Fibroblast of skin of left quadriceps (primary cell): ENCODE results near the gene CLEC2D.
"Not testable (repeated sequence)": the region's sequence is repeated elsewhere in the genome, so short reads cannot be mapped to it uniquely, and the experiment has no call there.

ENCODE experiments used
- DNase-seq, 2 experiments: peaks; one replicate each; pipeline ENCODE4 v3.0.0-alpha.2; 2013; ENCODE audit warnings: low read depth in 2 of 2

Gene CLEC2D

DNA sequence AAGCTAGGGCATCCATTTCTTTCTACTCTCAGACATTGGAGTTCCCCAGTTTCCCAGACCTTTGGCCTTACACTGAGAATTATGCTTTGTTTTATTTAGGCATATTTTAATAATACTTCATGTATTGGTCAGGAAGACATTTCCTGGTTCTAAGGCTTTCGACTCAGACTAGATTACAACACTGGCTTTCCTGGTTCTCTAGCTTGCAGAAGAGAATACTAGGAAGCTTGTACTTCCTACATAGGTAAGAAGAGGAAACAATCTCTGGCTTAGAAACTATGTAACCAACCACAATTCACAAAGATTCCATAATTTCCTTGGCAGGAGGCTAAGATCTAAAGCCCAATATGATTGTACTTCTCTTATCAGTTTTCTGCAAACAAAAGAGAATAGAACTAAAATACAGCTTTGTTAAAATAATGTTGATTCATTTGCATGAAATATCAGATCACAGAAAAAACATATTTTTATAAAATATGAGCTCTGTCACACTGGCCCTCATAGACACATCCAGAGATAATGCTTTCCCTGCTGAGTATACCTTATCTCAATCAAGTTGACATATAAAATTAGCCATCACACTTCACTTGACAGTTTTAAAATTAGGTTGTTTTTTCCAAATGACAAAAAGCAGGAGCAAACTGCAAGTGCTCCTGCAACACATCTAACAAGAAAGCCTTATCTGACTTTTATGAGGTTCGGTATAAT lies 30.5 kb downstream of the CLEC2D start:
- DNase-seq, result no peak

DNA sequence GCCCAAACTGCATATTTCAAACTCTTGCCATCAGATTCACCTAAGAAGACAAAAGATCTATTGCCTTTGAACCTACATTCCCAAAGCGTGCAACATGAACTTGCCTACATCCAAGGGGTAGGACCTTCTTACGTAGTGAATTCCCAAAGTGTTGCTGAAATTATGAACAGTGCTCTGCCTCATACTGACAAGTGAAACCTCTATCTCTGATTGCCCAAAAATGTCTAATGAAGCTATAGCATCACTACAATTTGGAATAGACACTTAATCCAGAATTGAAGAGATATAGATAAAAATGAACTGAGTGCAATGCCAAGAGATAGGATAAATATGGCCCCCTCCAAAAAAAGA lies 31.1 kb downstream of the CLEC2D start:
- no peak for DNase-seq

DNA sequence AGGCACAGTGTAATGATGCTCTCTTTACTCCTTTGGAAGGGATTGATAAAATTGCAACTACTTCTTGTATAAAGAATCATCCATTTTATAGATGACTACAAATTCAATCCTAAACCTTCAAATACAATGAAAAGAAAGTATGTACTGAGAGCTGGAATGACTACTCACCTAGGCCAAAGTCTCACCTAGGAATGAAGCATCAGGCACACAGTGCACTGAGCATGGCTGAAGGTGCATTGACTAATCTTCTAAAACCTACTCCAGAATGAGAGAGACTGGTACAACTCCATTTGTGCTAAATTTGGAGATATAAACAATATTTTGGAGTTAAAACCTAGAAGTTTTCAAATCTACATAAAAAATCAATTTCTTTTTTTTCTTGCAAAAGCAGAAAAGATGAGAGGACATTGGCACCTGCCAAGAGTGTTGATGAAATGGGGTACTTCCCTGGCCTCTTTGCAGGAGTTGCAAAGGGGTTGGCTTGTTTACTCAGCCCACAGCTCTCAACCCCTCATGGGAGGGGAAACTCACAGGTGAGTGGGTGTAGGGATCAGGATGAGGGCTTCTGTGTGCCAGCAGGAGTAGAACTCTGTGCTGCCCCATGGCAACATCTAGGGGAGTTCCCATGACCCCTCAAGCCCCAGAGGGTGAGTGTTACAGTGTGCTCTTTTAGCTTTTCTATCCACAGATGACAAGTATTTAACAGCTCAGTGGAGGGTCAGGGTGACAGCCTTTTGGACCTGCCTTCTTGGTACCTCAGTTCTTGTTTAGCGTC lies 32.1 kb downstream of the CLEC2D start:
- no peak for DNase-seq

DNA sequence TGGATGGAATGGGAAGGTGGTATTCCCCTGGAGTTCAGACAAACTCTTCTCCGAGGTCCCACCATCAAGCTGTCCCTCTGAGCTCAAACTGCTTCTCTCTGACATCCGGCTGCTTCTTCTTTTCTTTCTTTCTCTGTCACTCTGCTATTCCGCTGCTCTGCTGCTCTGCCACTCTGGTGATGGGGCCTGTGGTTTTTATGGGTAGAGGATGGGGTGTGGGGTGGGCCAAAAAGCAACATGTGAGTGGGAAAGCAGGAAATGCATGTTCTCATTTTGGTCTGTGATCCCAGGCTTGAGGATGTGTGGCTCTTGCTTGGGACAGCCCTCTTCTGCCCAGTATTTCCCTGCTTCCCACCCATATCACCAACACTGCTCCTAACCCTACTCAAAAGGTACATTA lies 32.7 kb downstream of the CLEC2D start:
- DNase-seq, result no peak

DNA sequence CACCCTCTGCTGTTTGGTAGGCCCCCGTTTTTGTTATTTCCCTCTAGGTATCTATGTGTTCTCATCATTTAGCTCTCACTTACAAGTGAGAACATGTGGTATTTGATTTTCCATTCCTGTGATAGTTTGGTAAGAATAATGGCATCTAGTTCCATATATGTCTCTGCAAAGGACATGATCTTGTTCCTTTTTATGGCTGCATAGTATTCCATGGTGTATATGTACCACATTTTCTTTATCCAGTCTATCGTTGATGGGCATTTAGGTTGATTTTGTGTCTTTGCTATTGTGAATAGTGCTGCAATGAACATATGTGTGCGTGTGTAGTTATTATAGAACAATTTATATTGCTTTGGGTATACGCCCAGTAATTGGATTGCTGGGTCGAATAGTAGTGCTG lies 35.0 kb downstream of the CLEC2D start:
- not testable (repeated sequence) for DNase-seq

DNA sequence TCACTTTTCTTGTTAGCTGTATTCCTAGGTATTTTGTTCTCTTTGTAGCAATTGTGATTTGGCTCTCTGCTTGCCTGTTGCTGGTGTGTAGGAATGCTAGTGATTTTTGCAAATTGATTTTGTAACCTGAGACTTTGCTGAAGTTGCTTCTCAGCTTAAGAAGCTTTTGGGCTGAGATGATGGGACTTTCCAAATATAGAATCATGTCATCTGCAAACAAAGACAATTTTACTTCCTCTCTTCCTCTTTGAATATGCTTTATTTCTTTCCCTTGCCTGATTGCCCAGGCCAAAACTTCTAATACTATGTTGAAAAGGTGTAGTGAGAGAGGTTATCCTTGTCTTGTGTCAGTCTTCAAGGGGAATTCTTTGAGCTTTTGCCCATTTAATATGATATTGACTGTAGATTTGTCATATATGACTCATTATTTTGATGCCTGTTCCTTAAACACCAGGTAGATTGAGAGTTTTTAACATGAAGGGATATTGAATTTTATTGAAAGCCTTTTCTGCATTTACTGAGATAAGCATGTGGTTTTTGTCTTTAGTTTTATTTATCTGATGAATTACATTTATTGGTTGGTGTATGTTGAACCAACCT lies 36.7 kb downstream of the CLEC2D start:
- DNase-seq, result no peak

DNA sequence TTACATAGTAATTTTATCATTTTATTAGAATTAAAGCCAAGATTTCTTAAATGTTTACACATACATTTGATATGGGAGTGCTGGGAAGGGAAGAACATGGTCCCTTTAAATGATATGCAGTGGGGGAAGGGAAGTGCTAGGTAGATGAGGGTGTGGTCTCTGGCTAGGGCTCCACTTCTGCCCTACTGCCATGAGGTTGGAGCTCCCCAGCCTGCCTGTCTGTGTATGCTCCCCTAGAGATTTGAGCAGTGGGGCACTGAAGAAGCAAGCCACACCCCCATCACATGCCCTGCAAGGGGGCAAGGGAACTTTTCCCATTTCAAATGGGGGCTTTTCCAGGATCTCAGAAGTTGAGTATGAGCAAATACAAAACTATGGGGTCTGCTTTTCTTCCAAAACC lies 37.8 kb downstream of the CLEC2D start:
- DNase-seq, result no peak

DNA sequence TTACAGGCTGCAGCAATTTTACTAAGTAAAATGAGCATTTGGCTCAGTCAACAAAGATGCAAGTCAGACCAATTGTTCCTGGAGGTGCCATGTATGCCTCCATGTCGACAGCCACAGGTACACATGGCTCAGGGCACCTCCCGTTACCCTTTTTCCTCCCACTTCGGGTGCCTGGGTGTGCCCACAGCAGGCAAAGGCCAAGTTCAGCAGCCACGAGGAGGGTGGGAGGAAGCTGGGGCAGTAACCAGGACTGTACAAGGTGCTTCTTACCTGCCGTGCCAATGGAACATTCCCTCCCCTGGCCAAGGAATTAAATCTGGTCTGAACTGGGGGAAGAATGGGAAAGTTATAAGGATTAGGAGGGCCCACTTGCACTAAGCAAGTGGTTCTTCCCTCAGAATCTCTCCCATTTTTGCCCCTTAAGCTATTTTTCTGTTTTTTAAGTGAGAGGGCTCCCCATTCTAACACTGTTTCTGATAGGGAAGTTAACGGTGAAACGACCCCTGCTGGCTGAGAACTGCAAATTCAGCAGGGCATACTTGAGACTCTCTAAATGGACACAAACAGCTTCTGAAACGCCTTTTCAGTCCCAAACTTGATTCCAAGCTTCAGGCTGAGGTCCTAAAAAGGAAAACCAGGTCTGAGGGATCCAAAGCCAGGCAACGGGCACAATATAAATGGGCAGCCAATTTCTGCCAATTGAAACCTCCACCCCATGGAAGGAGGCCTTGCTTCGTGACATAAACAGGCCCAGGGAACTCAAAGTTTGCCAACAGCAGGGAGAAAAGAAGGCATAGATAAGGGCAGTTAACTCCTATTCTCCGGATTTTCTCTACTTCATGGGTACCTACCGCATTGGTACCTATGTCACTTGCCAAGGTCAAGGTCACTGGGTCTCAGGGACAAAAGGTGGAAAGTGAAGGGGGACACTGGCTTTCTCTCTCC lies 38.6 kb downstream of the CLEC2D start:
- peak; percentile 28 to 32 for DNase-seq

DNA sequence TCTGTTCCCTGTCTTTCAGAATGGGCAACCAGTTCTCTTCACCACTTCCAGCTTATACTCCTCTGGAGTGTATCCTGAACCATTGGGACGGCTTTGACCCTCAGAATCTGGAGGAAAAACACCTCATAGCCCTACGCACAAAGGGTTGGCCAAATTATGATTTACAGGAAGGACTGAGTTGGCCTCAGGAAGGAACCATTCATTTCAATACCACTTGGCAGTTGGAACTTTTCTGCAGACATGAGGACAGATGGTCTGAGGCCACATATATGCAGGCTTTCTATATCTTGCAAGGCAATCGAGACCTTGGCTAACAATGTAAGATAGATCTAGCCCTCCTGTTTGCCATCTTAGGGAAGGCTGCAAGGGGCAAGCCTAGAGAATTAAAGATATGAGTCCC lies 39.3 kb downstream of the CLEC2D start:
- DNase-seq, result no peak

DNA sequence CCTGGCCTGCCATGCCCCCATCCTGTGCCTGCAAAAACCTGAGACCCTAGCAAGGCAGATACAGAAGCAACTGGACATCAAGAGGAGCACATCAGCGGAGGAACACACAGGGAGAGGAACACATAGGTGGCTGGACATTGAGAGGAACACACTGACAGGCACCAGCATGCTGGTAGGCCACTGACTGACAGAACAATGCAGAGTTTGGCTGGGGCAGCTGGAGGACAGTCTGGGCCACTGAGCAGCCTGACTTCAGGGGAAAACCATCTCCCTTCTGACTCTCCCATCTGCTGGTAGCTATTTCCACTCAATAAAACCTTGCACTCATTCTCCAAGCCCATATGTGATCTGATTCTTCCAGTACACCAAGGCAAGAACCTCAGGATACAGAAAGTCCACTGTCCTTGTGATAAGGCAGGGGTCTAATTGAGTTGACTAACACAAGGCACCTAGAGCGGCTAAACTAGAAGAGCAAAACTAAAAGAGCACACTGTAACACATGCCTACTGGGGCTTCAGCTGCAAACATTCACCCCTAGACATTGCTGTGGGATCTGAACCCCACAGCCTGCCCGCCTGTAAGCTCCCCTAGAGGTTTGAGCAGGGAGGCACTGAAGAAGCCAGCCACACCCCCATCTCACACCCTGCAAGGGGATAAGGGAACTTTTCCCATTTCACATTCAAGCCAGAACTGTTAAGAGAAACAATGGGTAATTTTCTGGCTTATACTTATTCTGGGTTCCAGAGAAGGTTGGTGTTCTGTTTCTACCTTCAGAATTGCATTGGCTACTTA lies 41.3 kb downstream of the CLEC2D start:
- no peak for DNase-seq

DNA sequence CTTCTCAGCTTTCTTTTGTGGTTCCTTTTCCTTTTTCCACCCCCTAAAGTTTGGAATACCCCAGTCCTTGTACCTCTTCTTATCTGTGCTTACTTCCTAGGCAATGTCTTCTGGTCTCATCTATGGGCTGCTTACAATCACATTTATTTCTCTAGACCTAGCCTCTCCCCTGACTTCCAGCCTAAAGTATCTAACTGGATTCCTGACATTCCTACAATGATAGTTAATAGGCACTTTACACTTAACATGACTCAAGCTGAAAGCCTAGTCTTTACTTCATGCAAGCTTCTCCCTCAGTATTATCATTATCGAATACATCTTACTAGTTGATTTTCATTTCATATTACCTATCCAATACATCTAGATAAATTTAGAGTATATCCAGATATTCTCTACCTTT lies 42.2 kb downstream of the CLEC2D start:
- DNase-seq, result peak; percentile 3 to 4

DNA sequence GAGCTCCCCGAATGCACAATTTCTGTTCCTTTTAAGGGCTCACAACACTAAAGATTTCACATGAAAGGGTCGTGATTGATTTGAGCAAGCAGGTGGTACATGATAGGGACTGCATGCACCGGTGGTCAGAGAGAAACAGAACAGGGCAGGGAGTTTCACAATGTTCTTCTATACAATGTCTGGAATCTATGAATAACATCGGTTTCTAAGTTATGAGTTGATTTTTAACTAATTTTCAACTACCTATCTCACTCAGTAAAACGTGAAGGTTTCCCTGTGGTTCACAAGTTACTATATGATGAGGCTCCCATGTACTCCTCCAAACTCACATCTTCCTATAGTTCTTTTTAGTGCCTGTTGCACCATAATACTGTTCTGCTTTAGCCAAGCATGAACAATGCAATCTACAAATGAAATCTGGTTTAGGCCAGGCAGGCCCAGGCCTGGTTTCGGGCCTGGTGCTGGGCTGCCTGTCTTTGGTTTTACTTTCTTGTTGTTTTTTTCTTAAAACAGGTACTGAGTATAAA lies 43.6 kb downstream of the CLEC2D start:
- DNase-seq, result not testable (repeated sequence)

DNA sequence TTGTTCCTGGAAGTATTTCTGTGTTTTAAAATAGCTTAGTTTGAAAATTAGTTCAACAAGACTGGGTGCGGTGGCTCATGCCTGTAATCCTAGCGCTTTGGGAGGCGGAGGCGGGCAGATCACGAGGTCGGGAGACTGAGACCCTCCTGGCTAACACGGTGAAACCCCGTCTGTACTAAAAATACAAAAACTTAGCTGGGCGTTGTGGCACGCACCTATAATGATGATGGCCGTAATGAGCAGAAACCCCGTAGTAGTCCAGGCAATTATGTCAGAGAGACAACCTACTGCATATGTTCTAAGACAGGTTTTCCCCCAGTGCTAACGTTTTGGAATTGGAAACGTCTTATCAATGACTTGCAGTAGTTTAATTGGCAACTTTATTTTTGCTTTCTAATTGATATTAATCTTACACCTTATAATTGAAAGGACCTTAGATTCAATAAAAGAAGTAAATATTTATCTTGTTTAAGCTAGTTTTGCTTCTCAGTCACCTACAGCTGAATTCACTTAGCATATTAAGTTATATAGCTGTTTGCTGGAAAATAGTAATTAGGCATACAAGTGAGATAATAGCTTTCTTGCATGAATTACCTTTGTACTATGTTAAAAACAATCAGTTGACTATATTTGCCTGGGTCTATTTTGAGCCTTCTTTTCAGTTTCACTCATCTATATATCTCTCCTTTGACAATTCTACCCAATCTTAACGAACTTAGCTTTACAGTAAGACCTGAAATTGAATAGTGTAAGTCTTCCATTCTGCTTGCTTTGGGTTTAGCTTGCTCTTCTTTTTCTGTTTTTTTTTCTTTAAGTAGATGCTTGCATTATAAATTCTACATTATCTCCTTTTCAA lies 47.8 kb downstream of the CLEC2D start:
- no peak for DNase-seq

DNA sequence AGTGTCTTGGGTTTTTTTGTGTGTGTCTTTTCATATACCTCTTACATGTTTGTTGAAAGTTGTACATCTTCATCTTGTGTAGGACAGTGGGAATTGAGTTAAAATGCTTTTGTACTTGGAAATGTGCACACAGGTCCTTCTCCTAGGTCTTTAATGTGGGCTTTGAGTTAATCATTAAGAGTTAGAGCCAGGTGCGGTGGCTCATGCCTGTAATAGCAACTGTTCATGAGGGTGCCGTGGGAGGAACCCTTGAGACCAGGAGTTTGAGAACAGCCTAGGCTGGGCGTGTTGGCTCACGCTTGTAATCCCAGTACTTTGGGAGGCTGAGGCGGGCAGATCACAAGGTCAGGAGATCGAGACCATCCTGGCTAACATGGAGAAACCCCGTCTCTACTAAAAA lies 49.5 kb downstream of the CLEC2D start:
- DNase-seq, result no peak

DNA sequence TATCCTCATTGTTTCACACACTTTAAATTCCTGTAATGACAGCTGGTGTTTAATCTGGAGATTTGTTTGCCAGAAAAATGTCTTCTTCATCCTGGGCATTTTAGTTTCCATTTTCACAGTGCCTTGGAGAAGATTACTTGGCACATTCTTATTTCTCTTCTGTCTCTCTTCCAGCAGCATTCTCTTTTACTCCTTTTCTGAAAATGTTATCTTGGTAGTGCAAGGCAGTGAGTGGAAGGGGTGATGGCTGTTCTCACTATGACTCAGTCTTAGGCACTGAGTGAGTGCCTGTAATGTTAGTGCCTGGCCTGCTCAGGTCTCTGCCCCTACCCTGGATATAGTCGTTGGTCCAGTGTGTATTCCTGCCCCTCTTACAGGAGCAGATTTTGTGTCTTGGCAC lies 50.3 kb downstream of the CLEC2D start:
- no peak for DNase-seq

DNA sequence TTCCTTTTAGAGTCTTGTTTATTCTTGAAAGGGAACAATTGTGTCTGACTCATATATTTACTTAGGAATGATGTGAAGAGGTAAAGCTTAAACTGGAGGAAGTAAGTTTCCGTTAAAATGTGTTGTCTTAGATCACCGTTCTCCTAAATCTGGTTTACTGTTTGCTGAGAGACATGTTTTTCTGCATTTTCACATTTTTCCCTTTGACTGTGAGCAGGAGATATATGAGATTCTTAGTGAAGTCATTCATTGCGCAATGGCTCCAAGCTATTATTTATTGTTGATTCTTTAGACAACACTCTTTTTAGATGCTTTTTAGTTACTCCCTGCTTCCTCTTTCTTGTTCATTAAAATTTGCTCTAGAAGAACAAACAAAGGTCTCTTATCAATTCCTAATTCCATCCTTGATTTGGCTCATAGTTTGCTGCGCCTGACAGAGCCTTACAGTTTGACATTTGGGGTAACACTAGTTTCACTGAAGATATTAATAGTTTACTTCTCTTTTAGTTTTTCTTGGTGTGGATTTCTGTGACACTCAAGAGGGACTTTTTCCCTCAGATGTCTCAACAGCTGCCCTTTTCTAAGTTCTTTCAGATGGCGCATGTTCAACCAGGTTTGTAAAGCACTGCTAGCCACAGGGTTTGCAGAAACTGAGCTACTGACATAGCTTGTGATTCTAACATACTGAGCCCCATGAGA lies 52.0 kb downstream of the CLEC2D start:
- no peak for DNase-seq

DNA sequence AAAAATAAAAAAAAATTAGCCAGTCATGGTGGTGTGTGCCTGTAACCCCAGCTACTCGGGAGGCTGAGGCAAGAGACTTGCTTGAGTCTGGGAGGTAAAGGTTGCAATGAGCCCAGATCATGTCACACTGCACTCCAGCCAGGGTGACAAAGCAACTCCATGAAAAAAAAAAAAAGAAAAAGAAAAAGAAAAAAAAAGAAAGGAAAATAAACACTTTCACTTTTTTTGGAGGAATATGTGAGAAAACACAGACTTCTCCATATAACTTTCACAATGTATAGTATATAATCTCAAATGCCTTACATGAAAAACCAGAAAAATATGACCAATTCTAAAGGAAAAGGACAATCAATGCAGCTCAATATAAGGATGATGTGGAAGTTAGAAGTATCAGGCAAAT lies 54.5 kb downstream of the CLEC2D start:
- DNase-seq, result no peak

DNA sequence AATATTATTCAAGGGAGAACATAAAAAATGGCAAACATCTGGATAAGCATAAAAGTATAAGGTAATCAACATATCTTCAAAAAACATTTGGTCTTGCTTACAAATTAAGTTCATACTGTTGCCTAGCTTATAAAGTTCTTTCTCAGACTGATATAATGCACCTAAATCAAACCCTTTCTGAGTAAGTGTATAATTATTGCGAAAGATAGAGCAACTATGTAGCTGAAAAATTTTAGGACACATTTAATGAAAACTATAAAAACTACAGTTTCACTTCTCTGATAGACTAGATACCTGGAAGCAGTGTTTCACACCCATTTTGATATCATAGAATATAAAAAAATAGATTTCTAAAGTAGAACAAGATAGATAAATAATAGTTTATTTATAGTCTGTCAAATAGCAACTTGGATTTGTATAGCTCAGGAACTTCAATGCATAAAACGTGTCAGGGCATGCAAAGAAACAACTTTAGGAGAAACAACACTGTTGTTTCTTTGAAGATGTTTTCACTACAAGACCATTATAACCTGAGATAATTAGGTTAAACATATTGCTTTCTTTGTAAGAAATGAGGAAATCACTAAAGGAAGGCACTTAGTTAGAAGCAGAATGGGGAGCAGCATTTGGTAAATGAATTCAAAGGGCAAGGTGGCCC lies 55.8 kb downstream of the CLEC2D start:
- no peak for DNase-seq

DNA sequence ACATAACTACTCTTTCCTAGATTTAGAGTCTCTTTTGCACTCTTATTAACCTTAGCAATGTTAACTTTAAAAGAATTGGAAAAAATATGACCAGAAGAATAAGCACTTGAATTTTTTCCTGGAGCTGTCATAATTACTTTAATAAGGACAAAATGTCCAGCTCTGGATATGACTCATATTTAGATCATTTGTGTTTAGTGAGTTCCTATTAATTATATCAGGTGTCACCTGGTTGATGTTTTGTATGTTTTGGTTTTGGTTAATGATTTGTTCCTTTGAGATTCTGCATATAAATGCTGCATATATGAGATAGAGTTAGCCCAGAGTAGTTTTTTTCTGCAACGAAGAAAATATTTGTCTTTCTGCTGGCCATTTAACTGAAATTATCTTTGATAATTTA lies 58.3 kb downstream of the CLEC2D start:
- no peak for DNase-seq
